ENCODE measurements around the gene SBK2.
"Not testable (repeated sequence)": the region's sequence is repeated elsewhere in the genome, so short reads cannot be mapped to it uniquely, and the experiment has no call there.

Gene SBK2

DNA sequence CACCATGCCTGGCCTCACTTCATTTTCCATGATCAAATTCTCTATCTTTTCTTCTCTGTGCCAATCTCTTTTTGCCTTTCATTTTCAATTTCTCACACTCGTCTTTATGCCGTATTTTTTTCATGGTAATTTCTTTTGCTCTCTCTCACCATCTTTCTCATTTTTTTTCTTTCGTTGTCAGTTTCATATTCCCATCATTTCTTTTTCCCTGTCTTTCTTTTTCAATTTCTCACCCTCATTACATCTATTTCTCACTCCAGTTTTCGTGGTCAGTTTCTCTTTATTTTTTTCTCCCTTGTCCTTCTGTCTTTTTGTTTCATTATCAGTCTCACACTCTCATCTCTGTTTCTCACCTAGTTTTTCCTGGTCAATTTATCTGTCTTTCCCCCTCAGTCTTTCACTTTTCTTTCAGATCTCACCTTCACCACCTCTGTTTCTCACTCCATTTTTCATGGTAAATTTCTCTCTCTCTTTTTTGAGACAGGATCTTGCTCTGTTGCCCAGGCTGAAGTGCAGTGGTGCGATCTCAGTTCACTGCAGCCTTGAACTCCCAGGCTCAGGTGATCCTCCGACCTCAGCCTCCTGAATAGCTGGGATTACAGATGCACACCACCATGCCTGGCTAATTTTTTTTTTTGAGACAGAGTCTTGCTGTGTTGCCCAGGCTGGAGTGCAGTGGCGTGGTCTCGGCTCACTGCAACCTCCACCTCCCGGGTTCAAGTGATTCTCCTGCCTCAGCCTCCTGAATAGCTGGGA is 34.6 kb downstream of the SBK2 start:
- no peak for DNase-seq (ENCODE audit: low spot score)

DNA sequence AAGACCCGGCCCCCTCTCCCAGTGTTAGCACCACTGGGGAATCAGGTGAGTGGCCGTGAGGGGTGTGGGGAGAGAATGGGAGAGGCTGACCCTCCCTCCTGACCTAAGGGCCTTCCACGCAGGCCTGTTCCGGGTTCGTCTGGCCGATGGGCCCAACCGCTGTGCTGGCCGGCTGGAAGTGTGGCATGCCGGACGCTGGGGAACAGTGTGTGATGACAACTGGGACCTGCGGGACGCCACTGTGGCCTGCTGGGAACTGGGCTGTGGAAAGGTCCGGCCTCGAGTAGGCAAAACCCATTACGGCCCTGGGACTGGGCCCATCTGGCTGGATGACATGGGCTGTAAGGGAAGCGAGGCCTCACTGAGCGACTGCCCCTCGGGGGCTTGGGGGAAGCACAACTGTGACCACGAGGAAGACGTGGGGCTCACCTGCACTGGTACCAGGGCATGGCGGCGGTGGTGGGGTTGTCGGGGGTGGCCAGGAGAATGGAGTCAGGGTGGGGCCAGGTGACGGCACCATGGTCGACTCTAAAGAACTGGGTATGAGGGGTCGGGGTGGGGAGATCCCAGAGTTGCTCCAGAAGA is 36.5 kb downstream of the SBK2 start:
- no peak for DNase-seq (ENCODE audit: low spot score)

DNA sequence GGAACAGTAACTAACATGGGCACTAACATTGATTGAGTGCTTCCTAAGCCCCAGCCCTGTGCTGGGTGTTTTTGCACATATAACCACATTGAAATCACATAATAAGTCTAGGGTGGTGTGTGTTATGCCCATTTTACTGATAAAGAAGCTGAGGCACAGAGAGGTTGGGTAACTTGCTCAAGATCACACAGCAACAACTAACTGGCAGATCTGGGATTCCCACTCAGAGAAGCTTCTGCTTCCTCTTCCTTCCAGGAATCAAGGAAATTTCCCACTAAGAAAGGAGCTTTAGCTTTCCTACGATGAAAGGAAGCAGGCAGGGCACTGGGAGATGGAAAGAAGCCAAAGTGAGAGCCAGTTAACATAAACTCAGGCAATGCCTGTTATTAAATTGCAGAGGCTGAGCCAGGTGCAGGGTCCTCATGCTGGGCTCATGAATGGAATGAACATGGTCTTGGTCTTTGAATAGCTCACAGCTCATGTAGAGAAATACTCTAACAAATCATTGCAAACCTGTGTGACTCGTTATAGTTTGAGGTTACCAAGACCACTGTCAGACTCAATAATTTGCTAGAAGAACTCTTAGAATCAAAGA is 38.6 kb downstream of the SBK2 start:
- no peak for DNase-seq (ENCODE audit: low spot score)

DNA sequence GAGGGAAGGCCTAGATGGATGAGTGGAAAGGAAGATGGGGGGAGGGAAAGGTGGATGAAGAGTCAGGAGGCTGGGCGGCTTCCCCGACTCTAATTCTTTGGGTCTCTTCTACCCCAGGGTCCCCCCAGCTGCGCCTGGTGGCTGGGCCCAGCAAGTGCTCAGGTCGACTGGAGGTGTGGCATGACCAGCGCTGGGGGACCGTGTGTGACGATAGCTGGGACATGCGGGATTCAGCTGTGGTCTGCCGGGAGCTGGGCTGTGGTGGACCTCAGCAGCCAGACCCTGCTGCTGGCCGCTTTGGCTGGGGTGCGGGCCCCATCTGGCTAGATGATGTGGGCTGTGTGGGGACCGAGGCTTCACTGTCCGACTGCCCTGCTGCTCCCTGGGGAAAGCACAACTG is 39.2 kb downstream of the SBK2 start:
- DNase-seq (ENCODE audit: low spot score), result no peak

DNA sequence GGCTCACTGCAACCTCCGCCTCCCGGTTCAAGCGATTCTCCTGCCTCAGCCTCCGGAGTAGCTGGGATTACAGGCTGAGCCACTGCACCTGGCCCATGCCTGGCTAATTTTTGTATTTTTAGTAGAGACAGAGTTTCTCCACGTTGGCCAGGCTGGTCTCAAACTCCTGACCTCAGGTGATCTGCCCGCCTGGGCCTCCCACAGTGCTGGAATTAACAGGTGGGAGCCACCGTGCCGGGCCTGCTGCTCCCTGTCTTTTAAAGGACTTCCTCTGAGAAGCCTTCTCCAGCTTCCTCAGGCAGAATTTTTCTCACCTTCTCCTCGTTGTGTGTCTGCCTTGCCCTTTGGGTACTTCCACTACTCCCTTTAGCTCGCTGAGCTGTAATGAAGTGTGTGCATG is 40.1 kb downstream of the SBK2 start:
- not testable (repeated sequence) for DNase-seq (ENCODE audit: low spot score)

DNA sequence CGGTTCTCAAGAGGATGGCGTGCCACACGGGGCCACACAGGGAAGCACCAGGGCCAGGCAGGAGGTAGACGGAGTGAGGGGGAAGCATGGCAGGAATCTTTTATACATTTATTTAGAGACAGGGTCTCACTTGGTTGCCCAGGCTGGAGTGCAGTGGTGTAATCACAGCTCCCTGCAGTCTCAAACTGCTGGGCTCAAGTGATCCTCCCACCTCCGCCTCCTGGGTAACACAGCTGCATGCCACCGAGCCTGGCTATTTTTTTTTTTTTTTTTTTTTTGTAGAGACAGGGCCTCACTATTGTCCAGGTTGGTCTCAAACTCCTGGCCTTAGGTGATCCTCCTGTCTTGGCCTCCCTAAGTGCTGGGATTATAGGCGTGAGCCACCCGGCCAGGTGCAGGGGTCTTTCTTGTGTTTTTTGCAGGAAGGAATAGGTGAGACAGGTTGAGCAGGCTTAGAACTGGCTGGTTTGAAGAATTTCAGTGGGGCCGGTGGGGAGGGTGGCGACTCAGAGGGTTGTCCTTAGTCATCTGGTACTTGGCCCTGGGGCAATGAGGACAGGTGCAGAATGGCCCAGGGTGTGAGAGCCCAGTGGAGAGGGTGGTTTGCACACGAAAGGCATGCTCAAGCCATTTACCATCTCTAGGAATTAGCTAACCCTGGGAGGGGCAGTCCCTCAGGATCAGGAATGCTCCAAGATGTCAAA is 41.1 kb downstream of the SBK2 start:
- DNase-seq (ENCODE audit: low spot score), result no peak

DNA sequence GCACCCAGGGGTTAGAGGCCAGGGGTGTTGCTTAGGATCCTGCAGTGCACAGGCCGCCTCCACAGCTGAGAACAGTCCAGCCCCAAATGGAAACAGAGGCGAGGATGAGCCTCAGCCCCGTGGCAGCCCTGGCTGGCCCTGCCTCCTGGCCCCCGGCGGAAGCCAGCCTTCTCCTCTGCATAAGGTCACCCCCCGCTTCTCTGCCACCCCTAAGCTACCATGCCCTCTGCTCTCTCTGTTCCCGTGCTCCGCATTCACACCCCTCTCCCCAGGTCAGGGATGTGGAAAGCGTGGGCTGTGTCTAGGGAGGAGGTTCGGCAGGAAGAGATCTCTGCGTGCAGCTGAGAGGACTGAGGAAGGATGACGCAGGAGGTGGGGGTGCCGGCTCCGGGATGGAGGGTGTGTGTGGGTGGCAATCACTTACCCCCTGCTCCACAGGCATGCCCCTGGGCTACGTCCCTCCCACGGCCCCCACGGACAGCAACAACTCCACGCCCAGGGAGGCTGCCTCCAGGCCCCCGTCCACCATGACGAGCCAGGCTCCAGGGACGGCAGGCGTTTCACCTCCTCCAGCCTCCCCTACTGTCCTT is 42.7 kb downstream of the SBK2 start:
- DNase-seq (ENCODE audit: low spot score), result no peak

DNA sequence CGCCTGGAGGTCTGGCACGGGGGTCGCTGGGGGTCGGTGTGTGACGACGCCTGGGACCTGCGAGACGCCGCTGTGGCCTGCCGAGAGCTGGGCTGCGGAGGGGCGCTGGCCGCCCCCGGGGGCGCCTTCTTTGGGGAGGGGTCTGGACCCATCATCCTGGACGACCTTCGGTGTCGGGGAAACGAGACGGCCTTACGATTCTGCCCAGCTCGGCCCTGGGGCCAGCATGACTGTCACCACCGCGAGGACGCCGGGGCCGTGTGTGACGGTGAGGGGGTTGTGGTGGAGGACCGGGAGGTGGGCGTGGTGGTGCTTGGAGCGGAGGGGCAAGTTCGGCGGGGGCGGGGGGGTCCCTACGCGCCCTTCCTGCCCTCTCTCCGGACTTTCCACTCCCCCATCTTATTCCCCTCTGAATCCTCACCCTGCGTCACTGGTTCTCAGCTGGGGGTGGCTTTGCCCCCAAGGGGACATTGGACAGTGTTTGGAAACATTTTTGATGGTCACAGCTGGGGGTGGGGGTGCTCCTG is 43.2 kb downstream of the SBK2 start:
- DNase-seq (ENCODE audit: low spot score), result no peak

DNA sequence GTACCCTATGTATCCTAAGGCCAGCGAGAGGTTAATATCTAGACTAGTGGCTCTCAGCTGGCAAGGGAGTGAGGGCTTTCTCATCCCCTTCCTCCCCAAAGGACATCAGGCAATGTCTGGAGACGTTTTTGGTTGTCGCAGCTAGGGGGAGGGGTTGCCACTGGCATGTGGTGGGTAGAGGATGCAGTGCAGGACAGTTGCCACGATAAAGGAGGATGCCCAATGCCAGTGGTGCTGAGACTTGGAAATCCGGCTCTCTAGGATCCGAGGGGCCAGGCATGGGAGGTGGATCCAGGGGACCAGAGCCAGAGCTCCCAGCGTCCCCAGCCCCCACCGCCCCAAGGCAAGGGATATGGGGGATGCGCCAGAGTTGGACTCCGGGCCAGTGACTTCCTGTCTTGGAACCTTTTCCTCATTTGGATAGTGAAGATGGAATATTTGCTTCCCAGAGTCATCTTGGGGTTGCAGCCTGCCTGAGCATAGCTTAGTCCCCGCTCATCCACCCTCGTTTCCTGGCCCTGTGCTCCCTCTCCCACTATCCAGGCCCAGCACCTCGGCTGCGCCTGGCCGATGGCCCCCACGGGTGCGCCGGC is 43.8 kb downstream of the SBK2 start:
- DNase-seq (ENCODE audit: low spot score), result no peak

DNA sequence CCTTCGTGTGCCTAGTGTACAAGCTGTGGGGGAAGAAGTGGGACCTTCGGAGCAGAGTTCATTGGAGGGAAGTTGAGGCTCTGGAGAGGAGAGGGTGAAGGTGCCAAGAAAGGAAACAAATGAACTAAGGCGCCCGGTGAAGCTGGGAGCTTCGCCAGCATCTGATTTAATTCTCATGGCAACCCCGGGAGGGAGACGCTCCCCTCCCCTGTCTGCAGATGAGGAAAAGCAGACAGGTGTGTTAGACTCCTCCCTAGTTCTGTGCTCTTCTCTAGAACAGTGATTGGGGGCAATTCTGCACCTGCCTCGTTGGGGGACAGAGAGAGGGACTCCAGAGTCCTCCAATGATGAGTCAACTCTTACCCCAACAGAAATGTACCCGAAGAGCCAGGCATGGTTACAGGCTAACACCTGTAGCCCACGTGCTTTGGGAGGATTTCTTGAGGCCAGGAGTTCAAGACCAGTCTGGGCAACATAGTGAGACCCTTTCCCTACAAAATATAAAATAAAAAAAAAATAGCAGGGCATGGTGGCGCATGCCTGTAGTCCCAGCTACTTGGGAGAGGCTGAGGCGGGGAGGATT is 44.5 kb downstream of the SBK2 start:
- DNase-seq (ENCODE audit: low spot score), result no peak

DNA sequence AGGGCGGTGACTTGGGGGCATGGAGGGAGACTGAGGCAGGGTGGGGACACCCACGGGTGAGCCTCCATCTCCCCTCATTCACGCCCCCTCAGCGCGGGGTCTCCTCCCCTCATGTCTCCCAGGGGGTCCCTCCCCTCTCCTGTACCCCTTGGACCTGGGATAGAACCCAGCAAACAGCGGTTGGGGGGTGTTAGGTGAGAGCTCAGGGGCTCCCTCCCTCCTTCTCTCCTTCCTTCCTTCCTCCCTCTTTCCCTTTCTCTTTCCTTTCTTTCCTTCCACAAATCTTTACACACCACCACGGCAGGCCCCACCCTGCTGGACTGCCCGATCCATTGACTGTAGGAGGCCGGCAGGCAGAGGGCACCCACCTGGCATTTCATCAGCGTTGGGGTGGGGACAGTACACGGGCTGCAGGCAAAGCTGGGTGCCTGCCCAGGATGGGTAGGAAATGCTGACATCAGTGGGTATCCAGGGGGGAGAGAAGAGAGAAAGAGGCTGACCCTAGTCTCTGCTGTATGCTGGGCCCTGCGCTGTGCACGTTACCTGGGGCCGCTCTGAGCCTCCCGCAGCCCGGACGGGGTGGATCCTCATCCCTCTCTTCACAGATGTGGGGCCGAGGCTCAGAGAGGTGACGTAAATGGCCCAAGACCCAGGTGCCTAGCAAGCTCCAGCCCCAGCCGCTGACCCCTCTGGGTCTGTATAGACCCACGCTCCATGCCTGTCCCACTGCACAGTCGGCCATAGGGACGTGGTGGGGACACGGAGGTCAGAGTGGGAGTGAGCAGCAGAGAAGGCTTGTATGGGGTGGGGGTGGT is 45.2 kb downstream of the SBK2 start:
- no peak for DNase-seq (ENCODE audit: low spot score)

DNA sequence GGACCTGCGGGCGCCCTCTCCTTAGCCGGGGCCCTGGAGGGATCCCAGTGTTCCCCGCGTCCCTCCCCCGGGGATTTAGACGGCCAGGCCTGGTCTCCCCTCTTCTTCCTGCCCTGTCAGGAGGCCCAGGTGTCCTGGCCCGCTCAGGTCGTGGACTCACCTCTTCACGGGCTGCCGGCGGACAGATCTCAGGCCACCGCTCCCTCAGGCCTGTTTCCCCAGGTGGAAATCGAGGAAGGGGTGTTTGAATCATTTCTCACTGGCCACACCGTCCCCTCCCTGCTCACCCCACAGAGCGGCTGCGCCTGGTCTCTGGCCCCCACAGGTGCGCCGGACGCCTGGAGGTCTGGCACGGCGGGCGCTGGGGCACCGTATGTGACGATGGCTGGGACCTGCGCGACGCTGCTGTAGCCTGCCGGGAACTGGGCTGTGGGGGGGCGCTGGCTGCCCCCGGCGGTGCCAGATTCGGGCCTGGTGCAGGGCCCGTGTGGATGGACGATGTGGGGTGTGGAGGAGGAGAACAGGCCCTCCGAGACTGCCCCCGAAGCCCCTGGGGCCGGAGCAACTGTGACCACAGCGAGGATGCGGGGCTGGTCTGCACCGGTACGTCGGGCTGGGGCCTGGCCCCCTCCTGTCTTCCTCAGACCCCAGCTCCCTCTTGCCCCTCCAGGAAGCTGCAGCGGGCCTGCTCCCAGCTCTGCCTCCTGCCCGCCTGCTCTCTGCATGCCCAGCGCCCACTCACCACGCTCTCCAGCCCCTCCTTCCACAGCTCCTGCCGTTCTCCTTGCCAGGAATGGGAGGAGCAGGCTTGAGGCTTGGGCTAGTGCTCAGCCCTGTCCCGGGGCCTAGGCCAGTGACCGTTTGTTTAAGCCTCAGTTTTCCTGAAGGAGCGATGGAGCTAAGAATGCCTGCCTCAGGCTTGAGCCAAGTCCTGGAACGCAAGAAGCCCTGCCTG is 46.2 kb downstream of the SBK2 start:
- DNase-seq (ENCODE audit: low spot score), result peak; percentile 15

DNA sequence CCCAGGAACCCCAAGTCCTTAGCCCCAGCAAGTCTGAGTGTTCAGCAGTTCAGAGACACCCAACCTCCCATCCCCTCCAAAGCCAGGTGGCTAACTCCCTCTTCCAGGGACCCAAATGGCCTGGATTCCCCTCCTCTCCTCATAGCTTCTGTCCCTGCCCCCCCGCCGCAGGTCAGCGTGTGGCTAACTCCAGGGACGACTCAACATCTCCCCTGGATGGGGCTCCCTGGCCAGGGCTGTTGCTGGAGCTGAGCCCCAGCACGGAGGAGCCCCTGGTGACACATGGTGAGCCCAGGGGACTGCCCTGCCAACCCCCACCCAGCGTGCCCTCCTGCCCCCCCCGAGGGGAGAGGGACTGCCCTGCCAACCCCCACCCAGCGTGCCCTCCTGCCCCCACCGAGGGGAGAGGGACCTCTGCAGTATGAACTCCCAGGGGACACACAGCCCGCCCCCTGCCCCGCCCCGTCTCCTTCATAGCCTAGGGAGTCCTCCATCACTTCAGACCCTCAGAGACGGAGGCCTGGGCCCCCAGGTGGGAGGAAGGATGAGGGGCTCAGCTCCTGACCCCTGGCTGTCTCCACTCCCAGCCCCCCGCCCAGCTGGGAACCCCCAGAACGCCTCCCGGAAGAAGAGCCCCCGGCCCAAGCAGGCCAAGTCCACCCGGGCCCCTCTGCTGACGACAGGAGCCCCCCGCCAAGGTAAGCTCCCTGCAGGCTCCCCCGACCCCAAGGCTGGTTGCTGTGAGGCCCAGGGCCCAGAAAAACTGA is 47.0 kb downstream of the SBK2 start:
- DNase-seq (ENCODE audit: low spot score), result peak; percentile 8

DNA sequence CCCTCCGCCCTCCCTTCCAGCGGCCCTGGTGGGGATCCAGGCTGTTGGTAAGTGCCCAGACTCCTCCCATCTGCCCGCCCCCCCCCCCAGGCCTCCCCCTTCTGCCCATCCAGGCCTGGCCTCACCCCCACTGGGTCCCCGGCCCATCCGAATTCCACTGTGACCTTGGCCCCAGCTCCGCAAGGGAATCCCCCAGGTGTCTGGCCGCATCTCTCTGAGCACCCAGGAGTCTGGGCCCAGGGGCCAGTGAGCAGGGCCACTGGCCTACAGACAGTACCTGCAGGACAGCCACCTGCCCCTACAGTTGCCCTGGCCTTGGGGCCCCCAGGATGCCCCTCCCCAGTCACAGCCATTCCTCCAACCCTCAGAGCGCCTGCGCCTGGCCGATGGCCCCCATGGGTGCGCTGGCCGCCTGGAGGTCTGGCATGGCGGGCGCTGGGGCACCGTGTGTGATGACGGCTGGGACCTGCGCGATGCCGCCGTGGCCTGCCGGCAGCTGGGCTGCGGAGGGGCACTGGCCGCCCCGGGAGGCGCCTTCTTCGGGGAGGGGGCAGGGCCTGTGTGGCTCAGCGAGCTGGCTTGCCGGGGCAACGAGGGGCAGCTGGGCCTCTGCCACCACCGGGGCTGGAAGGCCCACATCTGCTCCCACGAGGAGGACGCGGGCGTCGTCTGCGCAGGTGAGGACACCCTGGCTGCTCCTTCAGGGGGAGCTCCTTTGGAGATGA is 47.8 kb downstream of the SBK2 start:
- peak; percentile 63 for DNase-seq (ENCODE audit: low spot score)

DNA sequence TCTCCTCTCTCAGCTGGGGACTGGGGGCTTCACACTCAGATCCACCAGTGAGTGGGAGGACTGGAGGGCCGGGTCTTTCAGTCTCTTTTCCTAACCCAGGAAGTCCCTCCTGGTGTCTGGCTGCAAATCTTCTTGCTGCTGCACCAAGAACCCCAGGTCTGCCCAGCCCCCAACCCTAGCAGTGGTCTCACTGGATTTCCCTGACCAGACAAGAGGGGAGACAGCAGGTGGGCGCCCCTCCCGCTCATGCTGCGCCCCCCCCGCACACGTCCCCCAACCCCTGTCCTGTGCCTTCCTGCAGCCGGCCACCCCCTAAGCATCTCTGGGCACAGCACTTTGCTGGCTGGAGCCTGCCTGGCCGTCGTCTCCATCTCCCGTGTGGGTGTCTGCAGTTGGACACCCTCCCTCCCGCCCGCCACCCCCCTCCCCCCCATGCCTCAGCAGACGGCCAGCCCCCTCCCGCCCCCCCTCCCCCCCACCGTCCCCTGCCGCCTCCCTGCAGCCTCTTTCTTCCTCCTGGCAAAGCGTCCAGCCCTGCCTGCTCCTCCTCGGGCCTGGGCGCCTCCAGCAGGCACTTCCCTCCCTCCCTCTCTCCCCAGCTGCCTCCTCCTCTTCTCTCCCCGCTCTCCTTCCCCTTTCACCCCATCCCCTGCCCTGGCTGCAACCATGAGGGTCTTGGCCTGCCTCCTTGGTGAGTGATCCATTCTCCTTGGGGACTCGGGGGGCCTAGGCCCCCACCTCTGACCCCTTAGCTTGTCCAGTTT is 48.8 kb downstream of the SBK2 start, which contains the start of gene SSC5D:
Gene SSC5D, plus strand, starts transcription at position 513 of the 764 bp plus-strand sequence. Its CDS starts 154 bp downstream, at position 667.
- peak; percentile 69 for DNase-seq (ENCODE audit: low spot score)

DNA sequence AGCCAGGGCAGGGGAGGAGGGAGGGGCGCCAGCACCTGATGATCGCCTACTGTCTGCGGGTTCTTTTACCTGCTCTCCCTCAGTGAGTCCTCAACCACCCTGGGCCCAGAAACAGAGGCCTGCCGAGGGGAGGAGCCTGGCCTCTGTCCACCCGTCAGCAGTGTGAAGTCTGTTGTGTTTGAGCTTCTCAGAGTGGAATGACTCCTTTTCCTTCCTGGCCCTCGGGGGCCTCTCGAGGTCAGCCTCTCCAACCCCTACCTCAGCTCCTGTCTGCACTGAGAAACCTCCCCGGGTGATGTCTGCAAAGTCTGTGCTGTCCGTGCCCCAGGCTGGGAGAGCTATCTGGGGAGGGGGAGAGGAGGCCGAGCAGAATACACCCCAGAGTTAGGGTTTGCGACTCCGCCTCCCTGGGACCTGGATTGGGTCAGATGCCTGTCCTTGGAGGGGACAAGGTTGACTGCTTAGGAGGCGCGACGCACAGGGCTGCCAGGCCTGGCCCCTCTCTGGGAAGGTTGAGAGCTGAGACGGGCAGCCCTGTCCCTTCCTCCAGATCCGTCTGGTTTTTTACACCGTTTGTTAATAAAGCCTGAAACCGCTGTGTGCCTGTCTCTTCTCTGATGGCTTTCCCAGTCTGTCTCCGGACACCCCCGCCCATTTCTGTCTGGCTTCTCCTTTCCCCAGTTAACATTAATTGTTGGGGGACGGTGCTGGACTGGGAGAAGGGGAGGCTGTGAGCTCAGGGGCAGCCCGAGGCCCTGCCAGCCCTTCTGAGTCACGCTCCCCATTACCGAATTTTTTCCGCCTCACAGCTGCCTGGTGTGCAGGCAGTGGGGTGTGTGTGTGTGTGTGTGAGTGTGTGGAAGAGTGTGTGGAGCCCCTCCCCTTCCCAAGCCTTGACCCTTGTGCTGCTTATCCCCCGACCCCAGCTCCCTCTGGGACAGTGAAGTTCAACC is 49.7 kb downstream of the SBK2 start:
- DNase-seq (ENCODE audit: low spot score), result peak; percentile 34
